NCI-H2196 treated with DMSO at 0.1 percent for 48 hours (cell line): ENCODE data around the gene SCGN.

Experiments used
- DNase-seq: peaks from one replicate; lab custom pipeline; 2025; ENCODE audit not compliant: unreplicated experiment; lab: John Stamatoyannopoulos, UW

Gene SCGN

GRCh38 chr6:25652007-25652515, at the start of gene SCGN:
TSS of gene SCGN (plus strand) at chr6:25652215. CDS start at chr6:25652404, 189 bp downstream.
- DNase-seq, result no peak

- no peak for DNase-seq
Observed at GRCh38 chr6:25602674-25602982, 49.4 kb upstream of the SCGN start.

DNA sequence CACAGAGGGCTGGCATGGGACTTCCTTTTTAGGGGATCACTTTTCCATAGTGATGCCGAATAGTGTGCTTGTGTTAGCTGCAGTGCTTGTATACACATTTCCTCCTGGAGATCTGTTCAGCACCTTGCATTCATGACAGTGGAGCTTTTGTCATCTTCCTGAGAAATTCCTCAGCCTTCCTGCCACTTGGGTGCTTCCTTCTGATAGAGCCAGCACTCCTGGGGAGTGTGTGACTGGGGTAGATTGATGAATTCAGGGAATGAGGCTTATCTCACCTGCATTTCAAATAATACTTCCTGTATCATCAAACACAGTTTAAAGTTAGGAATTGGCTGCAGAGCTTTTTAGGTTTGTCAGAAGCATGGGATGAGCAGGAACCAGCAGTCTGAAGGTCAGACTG, 48.8 kb upstream of the SCGN start:
- no peak for DNase-seq

GRCh38 chr6:25606151-25606550, 45.9 kb upstream of the SCGN start:
- no peak for DNase-seq

DNA sequence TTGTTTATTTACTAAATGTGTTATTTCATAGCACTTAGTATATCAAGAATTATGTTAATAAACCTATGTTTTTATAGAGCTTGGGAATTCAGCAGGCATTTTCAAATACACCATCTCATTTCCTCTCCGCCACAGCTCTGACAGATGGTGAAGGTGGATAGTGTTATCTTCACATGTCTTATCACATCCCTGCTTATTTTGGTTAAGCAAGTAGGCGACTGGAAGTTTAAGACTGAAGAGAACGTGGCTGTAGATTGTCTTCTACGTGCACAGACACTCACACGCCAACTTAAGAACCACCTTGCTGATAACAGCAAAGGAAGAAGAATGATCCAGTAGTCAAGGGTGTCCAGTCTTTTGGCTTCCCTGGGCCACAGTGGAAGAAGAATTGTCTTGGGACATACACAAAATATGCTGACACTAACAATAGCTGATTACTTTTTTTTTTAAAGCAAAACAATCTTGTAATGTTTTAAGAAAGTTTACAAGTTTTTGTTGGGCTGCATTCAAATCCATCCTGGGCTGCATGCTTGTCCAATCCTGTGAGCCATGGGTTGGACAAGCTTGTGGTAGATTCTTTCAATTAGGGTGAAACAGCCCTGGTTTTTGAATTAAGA, 43.3 kb upstream of the SCGN start:
- no peak for DNase-seq

- DNase-seq, result no peak
Observed at GRCh38 chr6:25612666-25613065, 39.3 kb upstream of the SCGN start.

DNA sequence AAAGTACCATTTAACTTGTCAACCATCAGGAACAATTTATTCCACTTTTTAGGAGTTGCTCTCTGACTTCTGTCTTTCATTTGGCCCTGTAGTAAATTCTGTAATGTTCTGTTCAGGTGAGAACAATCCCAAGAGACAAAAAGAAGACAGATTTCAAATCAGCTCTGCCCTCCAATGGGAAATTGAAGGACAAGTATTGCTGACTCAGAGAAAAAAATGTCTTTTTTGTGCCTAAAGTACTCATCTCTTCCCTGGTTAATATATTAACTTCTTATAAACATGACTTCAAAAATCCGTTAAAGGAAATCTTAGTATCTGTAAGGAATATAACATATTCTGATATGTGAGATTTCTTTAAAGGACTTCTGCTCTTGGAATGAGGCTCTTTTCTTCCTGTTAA, 38.6 kb upstream of the SCGN start:
- DNase-seq, result no peak

- no peak for DNase-seq
Observed at GRCh38 chr6:25614052-25614451, 38.0 kb upstream of the SCGN start.

GRCh38 chr6:25615471-25615870, 36.5 kb upstream of the SCGN start:
- no peak for DNase-seq

DNA sequence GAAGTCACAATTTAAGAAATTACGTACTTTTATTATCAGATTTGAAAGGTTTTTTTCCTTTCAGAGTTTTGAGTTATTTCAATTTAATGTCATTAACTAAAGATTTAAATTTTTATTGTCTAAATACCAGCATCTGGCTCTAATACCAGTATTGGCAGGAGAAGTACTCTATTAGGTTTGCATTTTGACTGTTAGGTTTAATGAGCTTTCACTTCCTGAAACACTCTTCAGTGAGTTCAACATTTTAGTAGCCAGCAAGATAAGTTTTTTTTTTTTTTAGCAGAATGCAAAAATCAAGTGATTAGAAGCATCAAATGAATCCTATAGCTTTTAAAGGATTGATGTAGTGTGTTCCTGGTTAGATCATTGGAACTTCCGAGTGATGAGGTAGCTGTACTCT, 34.0 kb upstream of the SCGN start:
- no peak for DNase-seq

DNA sequence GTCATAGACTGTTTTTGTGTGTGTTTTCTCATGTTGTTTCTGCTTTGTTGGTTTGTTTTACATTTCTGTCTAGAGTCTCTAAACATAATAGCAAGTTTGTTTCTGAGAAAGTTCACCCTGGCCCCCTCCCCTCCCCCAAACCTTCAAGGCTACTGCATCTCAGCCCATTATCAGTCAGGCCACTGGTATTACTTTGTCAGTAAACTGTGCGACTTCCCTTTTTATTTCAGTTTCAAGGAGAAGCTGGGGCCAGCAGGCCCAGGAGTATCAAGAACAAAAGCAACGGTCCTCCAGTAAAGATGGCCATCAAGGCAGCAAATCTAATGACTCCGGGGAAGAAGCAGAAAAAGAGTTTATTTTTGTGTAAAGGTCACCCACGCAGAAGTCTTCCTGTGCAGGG, 32.8 kb upstream of the SCGN start:
- DNase-seq, result no peak

GRCh38 chr6:25620391-25620790, 31.6 kb upstream of the SCGN start:
- no peak for DNase-seq

DNA sequence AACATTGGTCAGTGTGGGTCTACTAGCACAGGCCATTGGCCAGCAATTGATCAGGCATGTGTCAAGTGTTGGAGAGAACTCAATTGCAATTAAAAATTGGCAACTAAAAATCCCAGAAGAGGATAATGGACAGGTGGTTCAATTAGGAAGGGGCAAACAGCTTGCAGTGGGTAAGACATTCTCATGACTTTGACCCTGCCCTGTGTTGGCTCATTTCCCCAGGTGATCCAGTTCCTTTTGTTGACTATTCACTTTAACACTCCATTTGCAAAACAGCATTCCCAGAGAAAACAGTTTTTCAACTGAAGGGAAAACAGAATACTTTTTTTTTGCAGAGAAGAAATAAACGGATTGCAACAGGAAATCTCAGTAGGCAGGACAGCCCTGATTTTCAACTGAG, 28.9 kb upstream of the SCGN start:
- DNase-seq, result no peak

DNA sequence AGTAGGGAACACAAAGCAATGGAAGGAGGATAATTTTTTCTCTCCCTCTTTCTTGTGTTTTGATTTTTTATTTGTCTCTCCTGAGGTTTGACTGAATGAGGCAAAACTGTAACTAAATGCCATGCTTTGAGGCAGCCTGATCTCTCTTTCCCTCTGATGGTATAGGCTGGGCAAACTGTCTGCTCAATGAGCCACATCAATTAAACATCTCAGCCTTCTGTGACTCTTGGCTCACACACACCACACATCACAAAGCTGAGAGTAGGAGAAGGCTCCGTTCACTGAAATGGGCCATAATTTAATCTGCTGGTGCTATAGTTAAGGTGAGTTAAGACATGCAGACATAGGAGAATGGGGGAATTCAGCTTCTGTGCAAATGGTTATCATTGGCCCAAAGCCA, 28.1 kb upstream of the SCGN start:
- DNase-seq, result no peak

DNA sequence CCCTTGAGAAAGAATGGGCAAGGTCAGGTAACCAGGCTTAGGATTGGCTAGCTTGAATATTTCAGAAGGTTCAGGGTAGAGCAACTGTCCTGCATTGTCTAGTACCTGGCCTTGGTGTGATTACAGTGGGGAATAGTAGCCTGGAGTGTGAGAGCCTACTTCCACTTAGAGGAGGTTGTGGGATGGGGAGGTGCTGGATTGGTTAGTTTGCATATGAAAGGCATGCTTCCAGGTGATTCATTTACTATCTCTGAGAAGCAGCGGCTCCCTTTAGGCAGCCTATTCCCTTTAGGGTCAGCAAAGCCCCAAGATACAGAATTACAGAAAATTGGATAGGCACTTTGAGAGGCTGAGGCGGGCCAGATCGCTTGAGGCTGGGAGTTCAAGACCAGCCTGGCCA, 25.0 kb upstream of the SCGN start:
- DNase-seq, result no peak

DNA sequence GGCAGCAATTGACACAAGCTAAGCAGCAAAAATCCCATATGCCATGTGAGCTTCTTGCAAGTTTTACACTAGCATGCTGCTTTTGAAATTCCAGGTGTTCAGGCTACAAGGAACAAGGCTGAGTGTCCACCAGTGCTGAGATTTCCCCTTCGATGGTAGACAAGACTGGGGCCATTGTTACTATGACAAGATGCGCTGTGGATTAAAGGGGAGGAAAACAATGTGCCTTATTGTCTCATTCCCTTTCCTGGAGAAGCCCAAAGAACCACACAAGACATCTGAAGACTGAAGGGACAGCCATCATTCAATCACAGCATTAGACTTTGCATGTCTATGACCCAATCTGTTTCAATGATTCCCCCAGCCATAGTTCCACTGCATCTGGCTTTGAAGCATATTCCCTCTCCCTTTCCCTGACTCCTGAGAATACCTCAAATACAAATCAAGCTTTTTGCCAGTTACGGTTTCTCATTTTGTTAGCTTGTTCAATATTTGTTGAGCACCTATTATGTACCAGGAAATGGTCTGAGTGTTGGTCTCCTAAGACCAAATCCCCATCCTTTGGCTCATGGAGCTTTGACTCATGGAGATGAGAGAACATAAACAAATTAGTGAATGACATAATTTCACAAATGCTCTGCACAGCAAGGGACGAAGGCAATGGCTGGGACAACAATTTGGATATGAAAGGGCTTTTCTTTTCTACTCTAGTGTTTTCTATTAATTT, 23.4 kb upstream of the SCGN start:
- DNase-seq, result no peak

DNA sequence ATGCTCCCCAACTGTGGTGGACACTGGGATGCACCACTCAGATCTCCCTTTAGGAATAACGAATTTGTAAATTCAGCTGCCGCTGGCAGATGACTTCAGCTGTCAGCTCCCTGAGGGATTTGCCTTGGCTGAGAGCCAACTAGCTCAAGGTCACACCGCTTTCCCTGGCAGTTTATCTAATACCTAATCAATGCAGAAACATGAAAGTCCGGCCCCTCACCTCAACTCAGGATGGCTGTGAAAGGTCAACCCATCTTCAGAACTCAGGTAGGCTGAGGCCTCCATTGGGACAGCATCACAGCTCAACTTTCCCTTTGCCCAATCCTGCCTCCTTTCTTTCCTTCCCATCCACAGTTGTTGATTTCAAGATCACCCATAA, 22.8 kb upstream of the SCGN start:
- DNase-seq, result no peak

- no peak for DNase-seq
Observed at GRCh38 chr6:25630508-25631278, 21.3 kb upstream of the SCGN start.

DNA sequence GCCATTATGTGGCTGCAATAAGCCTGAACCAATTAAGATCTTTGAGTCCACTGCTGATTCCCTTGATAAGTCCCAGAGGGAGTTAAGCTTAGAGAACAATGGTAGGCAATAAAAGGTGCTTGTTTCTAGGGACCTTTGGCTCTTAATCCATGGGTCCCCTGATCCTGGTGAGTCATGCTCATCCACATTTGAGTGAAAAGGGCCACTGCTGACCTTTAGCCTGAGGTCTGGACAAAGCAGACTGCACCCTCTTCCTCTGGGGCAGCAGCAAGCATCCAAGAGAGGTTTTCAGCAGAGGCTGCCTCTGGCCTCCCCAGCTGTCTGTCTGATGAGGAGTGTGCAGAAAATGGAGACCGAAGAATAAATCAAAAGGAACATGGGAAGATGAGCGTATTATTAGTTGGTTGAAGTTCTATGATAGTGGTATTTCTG, 16.1 kb upstream of the SCGN start:
- DNase-seq, result no peak

- no peak for DNase-seq
Observed at GRCh38 chr6:25637211-25637610, 14.8 kb upstream of the SCGN start.

DNA sequence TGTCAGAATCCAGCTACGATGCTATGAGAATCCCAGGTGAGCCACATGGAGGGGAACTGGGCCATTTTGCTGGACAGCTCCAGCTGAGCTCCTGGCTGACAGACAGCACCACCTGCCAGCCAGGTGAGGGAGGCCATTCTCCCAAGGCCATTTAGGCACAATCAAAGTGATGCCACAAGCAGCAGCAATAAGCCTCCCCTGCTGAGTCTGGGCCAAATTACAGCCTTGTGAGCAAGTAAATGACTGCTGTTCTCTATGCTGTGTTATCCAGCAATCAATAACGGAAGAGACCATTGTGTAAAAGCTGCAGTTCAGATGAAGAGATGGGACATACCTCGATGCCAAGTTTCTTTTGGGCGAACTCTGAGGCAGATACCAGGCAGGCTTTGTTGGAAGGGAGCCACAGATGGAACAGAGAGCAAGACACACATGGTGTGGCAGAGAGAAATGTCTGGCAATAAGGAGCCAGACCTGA, 14.0 kb upstream of the SCGN start:
- peak; percentile 46 for DNase-seq

GRCh38 chr6:25639653-25640052, 12.4 kb upstream of the SCGN start:
- DNase-seq, result no peak
